HFFc6 (cell line): Measurements from ENCODE around the gene TRAK2. TPM values are rescaled to one million over a fixed set of nuclear protein-coding genes. Genes with fewer than 3 reads are reported as not detected.
A peak's percentile ranks its signal among the peaks of the same experiment; 100 is the strongest.

Experiments
- DNase-seq: peaks from one replicate; pipeline ENCODE4 v3.0.0-alpha.2; 2018
- H3K27ac Mint-ChIP-seq: 2 replicates; pipeline ENCODE4 v1.8.0; 2020; ENCODE audit warnings: mild to moderate bottlenecking, mixed read lengths
- H3K27me3 Mint-ChIP-seq: 2 replicates; pipeline ENCODE4 v1.8.0; 2021; ENCODE audit warnings: mild to moderate bottlenecking, moderate library complexity, mixed read lengths; ENCODE audit not compliant: insufficient read depth
- H3K36me3 Mint-ChIP-seq: 2 replicates; pipeline ENCODE4 v1.8.0; 2021; ENCODE audit warnings: low read depth, mixed read lengths
- H3K4me1 Mint-ChIP-seq: 2 replicates; pipeline ENCODE4 v1.8.0; 2020; ENCODE audit warnings: low read depth, mixed read lengths
- H3K4me3 Mint-ChIP-seq: 2 replicates; pipeline ENCODE4 v1.8.0; 2020; ENCODE audit warnings: mild to moderate bottlenecking, moderate library complexity, mixed read lengths
- H3K9me3 Mint-ChIP-seq: 2 replicates; pipeline ENCODE4 v1.8.0; 2020; ENCODE audit warnings: mild to moderate bottlenecking, mixed read lengths
- total RNA-seq, 6 experiments: library from RNA; stranded (reverse); fragmentation: NEBNext Ultra II Directional; extraction: Animal tissue kit (Norgen Biotek cat#: 25700); gene quantifications; 2 replicates in 1 of 6; 3 replicates in 5 of 6; pipeline ENCODE4 v1.2.3, GENCODE V29; 2021
- TF ChIP-seq, protein P1 (sequence below): fragments of 200-600 bp; sonication (generic); IDR thresholded peaks from 2 replicates; pipeline ENCODE4 v1.5.0; 2021; ENCODE audit warnings: antibody characterized with exemption, mild to moderate bottlenecking

Gene TRAK2
- total RNA-seq, 6 experiments from 2014 or later: 43.2 to 55.8 (median 54.0) TPM

DNA sequence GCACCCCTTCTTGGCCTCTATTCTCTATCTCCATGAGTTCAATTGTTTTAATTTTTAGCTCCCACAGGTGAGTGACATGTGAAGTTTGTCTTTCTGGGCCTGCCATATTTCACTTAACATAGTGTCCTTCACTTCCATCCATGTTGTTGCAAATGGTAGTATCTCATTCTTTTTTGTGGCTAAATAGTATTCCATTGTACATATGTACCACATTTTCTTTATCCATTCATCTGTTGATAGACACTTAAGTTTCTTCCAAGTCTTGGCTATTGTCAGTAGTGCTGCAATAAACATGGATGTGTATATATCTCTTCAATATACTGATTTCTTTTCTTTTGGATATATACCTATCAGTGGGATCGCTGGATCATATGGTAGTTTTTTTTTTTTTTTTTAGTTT, 9.3 kb upstream of the TRAK2 start:
- no peak overlapping the region for H3K4me3 Mint-ChIP-seq
- TF ChIP-seq, protein P1, sequence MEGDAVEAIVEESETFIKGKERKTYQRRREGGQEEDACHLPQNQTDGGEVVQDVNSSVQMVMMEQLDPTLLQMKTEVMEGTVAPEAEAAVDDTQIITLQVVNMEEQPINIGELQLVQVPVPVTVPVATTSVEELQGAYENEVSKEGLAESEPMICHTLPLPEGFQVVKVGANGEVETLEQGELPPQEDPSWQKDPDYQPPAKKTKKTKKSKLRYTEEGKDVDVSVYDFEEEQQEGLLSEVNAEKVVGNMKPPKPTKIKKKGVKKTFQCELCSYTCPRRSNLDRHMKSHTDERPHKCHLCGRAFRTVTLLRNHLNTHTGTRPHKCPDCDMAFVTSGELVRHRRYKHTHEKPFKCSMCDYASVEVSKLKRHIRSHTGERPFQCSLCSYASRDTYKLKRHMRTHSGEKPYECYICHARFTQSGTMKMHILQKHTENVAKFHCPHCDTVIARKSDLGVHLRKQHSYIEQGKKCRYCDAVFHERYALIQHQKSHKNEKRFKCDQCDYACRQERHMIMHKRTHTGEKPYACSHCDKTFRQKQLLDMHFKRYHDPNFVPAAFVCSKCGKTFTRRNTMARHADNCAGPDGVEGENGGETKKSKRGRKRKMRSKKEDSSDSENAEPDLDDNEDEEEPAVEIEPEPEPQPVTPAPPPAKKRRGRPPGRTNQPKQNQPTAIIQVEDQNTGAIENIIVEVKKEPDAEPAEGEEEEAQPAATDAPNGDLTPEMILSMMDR: no peak
- peaks cover 57% of the 10 kb centered on the region for H3K36me3 Mint-ChIP-seq
- peaks cover 1% of the 10 kb centered on the region for H3K27me3 Mint-ChIP-seq
- H3K9me3 Mint-ChIP-seq: no peaks in the 10 kb centered on the region; the same call in 1 of the 2 replicates
- no peak for DNase-seq
- H3K4me1 Mint-ChIP-seq: peaks cover 11% of the 10 kb centered on the region
- H3K27ac Mint-ChIP-seq: no peak overlapping the region

DNA sequence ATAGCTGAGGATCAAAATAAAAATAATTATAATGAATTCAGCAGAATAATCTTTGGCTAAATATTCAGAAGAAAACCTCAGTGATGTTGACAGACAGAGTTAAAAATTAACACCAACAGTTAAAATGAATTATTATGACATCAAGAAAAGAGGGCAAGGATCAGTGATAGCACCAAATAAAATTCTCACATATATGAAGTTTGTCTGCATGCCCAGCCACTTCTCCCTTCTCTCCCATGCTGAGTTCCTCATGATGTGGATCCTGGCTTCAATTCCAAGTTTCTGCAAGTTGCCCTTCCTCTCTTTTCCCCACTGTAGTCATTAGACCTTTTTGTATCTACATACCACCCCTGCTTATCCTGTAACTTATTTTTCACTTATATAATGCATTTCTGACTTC, 7.1 kb upstream of the TRAK2 start:
- Mint-ChIP-seq H3K36me3 (peaks cover 41% of the 10 kb centered on the region), H3K27ac (no peak overlapping the region), H3K4me1 (peaks cover 9% of the 10 kb centered on the region), H3K4me3 (no peak overlapping the region), H3K9me3 (no peaks in the 10 kb centered on the region; the same call in 1 of the 2 replicates), H3K27me3 (no peaks in the 10 kb centered on the region)
- TF ChIP-seq, protein P1: no peak
- DNase-seq: no peak

- peaks cover 12% of the 10 kb centered on the region for H3K36me3 Mint-ChIP-seq
- TF ChIP-seq, protein P1: no peak
- H3K27me3 Mint-ChIP-seq: no peaks in the 10 kb centered on the region; the same call in 1 of the 2 replicates
- no peak for DNase-seq
- H3K4me3 Mint-ChIP-seq: peak overlapping the region; percentile 92
- H3K9me3 Mint-ChIP-seq: no peaks in the 10 kb centered on the region
- H3K4me1 Mint-ChIP-seq: peaks cover 41% of the 10 kb centered on the region
- no peak overlapping the region for H3K27ac Mint-ChIP-seq
These were observed 1.8 kb upstream of the TRAK2 start for GRCh38 chr2:201452922-201453643.

DNA sequence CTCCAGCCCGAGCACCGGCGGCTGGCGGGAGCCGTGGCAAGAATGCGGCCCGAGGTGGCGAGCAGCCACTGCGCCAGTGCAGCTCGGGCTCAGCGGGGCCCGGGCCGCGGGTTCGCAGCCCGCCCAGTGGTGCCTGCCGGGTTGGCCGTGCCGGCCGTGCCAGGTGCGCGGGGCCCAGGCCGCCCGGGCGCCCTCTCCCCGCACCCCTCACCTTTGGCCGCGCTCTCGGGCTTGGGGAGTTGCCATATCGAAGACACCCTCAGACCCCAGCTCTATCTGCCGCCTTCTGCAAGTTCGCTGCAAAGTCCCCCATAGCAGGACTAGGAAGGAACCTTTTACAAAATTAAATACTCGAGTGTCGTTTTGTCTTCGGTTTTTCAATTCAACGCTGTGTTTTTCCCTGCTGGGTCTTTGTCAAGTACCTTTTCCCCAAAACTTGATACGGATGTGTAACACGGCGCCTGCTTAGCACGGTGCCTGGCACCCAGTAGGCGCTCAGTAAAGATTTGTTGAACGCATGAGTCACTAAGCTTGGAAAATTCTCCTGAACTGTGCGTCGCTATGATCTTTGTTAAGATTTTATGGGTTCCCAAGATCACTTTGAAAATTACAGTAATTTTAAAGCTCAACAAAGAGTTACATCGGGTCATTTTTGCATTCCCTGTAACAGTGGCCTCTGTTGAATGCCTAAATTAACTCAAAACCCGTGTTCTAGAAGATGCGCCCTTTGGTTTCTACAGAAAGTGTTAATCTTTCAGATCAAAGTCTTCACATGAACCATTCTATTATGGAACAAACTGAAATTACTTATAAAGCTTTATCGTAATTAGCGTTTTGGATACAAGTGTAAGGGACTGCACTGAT, 1.0 kb upstream of the TRAK2 start:
- peaks cover 18% of the 10 kb centered on the region for H3K36me3 Mint-ChIP-seq

GRCh38 chr2:201450954-201451291, 335 bp downstream of the TRAK2 start:
- DNase-seq: no peak
- Mint-ChIP-seq H3K27me3 (no peaks in the 10 kb centered on the region; the same call in 1 of the 2 replicates), H3K4me1 (peaks cover 61% of the 10 kb centered on the region), H3K27ac (peak overlapping the region; percentile 96), H3K36me3 (peaks cover 18% of the 10 kb centered on the region), H3K9me3 (no peaks in the 10 kb centered on the region), H3K4me3 (peak overlapping the region; percentile 99)
- TF ChIP-seq, protein P1: no peak

More for the DNA sequence above, 1.0 kb upstream of the TRAK2 start:
- no peak for DNase-seq
- H3K9me3 Mint-ChIP-seq: no peaks in the 10 kb centered on the region
- H3K27ac Mint-ChIP-seq: peak overlapping the region; percentile 75
- H3K27me3 Mint-ChIP-seq: no peaks in the 10 kb centered on the region; the same call in 1 of the 2 replicates
- H3K4me3 Mint-ChIP-seq: peak overlapping the region; percentile 92
- H3K4me1 Mint-ChIP-seq: peaks cover 49% of the 10 kb centered on the region
- TF ChIP-seq, protein P1: no peak; the same call in 1 of the 2 replicates
